GM12878 (cell line): Measurements from ENCODE around the gene ANAPC2. TPM values are rescaled to one million over a fixed set of nuclear protein-coding genes. Genes with fewer than 3 reads are reported as not detected.

Experiments used
- BACH1 ChIP-seq: fragments of 450-650 bp; IDR thresholded peaks from 2 replicates; pipeline ENCODE4 v1.6.1; 2017; ENCODE audit warnings: mild to moderate bottlenecking, borderline replicate concordance
- CBFB ChIP-seq: IDR thresholded peaks from 2 replicates; pipeline ENCODE4 v1.6.1; 2016; ENCODE audit warnings: antibody characterized with exemption, low read depth
- CHD1 ChIP-seq: IDR thresholded peaks from 2 replicates; pipeline ENCODE4 v1.6.1; 2012; ENCODE audit warnings: low read depth, low read length, improper control_type of control experiment
- CHD2 ChIP-seq: IDR thresholded peaks from 2 replicates; pipeline ENCODE4 v1.6.1; 2011; ENCODE audit warnings: low read depth, low read length, improper control_type of control experiment, borderline replicate concordance
- GABPA ChIP-seq: IDR thresholded peaks from 2 replicates; pipeline ENCODE4 v1.6.1; 2014; ENCODE audit warnings: antibody characterized with exemption, low read depth, mild to moderate bottlenecking, inconsistent platforms
- IKZF1 ChIP-seq: fragments of 450-650 bp; conservative IDR thresholded peaks from 2 replicates; pipeline ENCODE4 v1.6.1; 2017; ENCODE audit warnings: antibody characterized with exemption, mild to moderate bottlenecking
- JUNB ChIP-seq: IDR thresholded peaks from 2 replicates; pipeline ENCODE4 v1.6.1; 2016; ENCODE audit warnings: antibody characterized with exemption, mild to moderate bottlenecking
- NBN ChIP-seq: fragments of 450-650 bp; IDR thresholded peaks from 2 replicates; pipeline ENCODE4 v1.6.1; 2016
- NR2C1 ChIP-seq: fragments of 450-650 bp; IDR thresholded peaks from 2 replicates; pipeline ENCODE4 v1.6.1; 2017; ENCODE audit warnings: antibody characterized with exemption, mild to moderate bottlenecking, moderate library complexity
- NR2C2 ChIP-seq: IDR thresholded peaks from 2 replicates; pipeline ENCODE4 v1.6.1; 2011; ENCODE audit warnings: borderline replicate concordance, low read depth; ENCODE audit not compliant: control insufficient read depth, insufficient read length
- RELA ChIP-seq: fragments of 450-650 bp; IDR thresholded peaks from 2 replicates; pipeline ENCODE4 v1.8.0; 2014; ENCODE audit warnings: borderline replicate concordance; ENCODE audit not compliant: partially characterized antibody
- RFX5 ChIP-seq: IDR thresholded peaks from 2 replicates; pipeline ENCODE4 v1.6.1; 2011; ENCODE audit warnings: low read depth, low read length, improper control_type of control experiment
- RUNX3 ChIP-seq: IDR thresholded peaks from 2 replicates; pipeline ENCODE4 v1.6.1; 2012; ENCODE audit warnings: low read length, inconsistent platforms
- SIN3A ChIP-seq: IDR thresholded peaks from 2 replicates; pipeline ENCODE4 v1.6.1; 2012; ENCODE audit warnings: low read depth, low read length, improper control_type of control experiment
- SMAD1 ChIP-seq: fragments of 450-650 bp; IDR thresholded peaks from 2 replicates; pipeline ENCODE4 v1.6.1; 2018; ENCODE audit warnings: mild to moderate bottlenecking, low read depth; ENCODE audit not compliant: partially characterized antibody
- SRF ChIP-seq, 2 experiments: IDR thresholded peaks; 2 replicates each; pipeline ENCODE4 v1.6.1; 2011; ENCODE audit warnings: low read depth in 2 of 2, low read length in 2 of 2, mild to moderate bottlenecking in 1 of 2, moderate library complexity in 1 of 2
- WRNIP1 ChIP-seq: IDR thresholded peaks from 2 replicates; pipeline ENCODE4 v1.6.1; 2011; ENCODE audit warnings: low read depth, low read length, improper control_type of control experiment, borderline replicate concordance
- ZBTB4 ChIP-seq: fragments of 450-650 bp; formaldehyde crosslinking; IDR thresholded peaks from 2 replicates; pipeline ENCODE4 v1.4.0; 2022; ENCODE audit warnings: mild to moderate bottlenecking, moderate library complexity
- polyA plus RNA-seq, 11 experiments: library from polyadenylated mRNA; depleted of rRNA in 4 of 11; unstranded in 6 of 11; stranded (reverse) in 5 of 11; fragments of >200 nt; fragmentation: Nextera tagmentation in 4 of 11; fragmentation: Illumina TruSeq in 1 of 11; extraction: Ambion mirVana in 4 of 11; extraction: Trizol in 1 of 11; gene quantifications; 1 replicate in 1 of 11; 2 replicates in 10 of 11; pipeline versions ENCODE4 v1.2.1 to v1.2.3, GENCODE V29; 2011 to 2016; ENCODE audit warnings: inconsistent platforms in 2 of 11, missing spikeins in 2 of 11, low read depth in 1 of 11
- total RNA-seq, 4 experiments: library from RNA; depleted of rRNA in 3 of 4; stranded (reverse); fragments of >200 nt in 3 of 4; fragmentation: Illumina TruSeq in 1 of 4; extraction: Trizol in 1 of 4; gene quantifications; 2 replicates each; pipeline versions ENCODE4 v1.2.1 to v1.2.3, GENCODE V29; 2013 to 2021
- TF ChIP-seq, protein P1 (sequence below): IDR thresholded peaks from 2 replicates; pipeline ENCODE4 v1.6.1; 2012; ENCODE audit warnings: low read length, inconsistent platforms
- TF ChIP-seq, protein P2 (sequence below): fragments of 450-650 bp; IDR thresholded peaks from 2 replicates; pipeline ENCODE4 v1.6.1; 2016; ENCODE audit warnings: mild to moderate bottlenecking, moderate library complexity, borderline replicate concordance
- TF ChIP-seq, protein P3 (sequence below): fragments of 450-650 bp; IDR thresholded peaks from 2 replicates; pipeline ENCODE4 v1.6.1; 2017; ENCODE audit warnings: borderline replicate concordance

ANAPC2 gene
- total and polyA plus RNA-seq, 10 of the 15 experiments (the other 5 are each of a cell fraction or from before 2014, with no cell fraction given) = 0.03 to 65.2 (median 20.5) TPM

DNA sequence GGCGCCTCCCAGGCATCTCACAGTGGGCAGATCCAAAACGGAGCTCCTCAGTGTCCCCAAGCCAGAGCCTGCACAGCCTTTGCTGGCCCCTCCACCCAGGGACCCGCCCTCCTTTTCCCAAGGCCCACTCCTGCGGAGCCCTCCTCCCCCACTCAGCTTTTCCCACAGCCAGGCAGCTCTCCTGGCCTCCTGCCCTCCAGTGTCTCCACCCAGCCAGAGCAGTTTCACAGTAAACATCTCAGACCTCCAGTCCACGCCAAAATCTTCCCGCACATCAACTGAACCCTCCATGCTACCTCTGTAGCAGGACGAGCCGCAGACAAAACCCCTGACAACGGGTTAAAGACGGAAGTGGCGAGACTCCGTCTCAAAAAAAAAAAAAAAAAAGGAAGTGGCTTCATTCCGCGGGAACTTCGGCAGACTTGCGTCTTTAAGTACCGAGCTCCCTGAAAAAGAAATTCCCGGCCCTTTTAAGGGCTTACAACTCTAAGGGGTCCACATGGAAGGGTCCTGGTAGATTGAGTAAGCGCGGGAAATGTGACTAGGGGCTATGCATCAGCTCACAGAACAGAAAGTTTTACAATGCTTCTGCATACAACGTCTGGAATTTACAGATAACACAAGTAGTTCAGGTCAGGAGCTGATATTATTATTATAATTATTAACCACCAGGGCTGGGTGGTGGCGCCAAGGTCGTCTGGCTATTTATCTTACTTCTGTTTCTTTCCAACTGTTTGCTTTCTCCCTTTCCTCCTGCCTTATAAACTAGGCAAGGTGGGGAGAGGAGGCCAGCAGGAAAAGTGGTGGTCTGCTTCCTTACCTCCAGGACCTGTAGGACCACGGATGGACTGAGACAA lies 60.8 kb downstream of the ANAPC2 start (continued):
- TF ChIP-seq JUNB = no peak
- TF ChIP-seq SIN3A = peak; percentile 83; the same call in 1 of the 2 replicates
- no peak for TF ChIP-seq RFX5
- TF ChIP-seq CHD2 = peak; percentile 13; the same call in 1 of the 2 replicates
- TF ChIP-seq, protein P1, sequence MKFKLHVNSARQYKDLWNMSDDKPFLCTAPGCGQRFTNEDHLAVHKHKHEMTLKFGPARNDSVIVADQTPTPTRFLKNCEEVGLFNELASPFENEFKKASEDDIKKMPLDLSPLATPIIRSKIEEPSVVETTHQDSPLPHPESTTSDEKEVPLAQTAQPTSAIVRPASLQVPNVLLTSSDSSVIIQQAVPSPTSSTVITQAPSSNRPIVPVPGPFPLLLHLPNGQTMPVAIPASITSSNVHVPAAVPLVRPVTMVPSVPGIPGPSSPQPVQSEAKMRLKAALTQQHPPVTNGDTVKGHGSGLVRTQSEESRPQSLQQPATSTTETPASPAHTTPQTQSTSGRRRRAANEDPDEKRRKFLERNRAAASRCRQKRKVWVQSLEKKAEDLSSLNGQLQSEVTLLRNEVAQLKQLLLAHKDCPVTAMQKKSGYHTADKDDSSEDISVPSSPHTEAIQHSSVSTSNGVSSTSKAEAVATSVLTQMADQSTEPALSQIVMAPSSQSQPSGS = no peak
- peak; percentile 87 for TF ChIP-seq GABPA
- no peak for TF ChIP-seq SRF (IDR thresholded peaks at IDR 0.05; ENCODE audit: low read depth in 2 of 2, low read length in 2 of 2)
- no peak for TF ChIP-seq BACH1
- no peak for TF ChIP-seq ZBTB4
- peak; percentile 50 for TF ChIP-seq IKZF1
- TF ChIP-seq, protein P2, sequence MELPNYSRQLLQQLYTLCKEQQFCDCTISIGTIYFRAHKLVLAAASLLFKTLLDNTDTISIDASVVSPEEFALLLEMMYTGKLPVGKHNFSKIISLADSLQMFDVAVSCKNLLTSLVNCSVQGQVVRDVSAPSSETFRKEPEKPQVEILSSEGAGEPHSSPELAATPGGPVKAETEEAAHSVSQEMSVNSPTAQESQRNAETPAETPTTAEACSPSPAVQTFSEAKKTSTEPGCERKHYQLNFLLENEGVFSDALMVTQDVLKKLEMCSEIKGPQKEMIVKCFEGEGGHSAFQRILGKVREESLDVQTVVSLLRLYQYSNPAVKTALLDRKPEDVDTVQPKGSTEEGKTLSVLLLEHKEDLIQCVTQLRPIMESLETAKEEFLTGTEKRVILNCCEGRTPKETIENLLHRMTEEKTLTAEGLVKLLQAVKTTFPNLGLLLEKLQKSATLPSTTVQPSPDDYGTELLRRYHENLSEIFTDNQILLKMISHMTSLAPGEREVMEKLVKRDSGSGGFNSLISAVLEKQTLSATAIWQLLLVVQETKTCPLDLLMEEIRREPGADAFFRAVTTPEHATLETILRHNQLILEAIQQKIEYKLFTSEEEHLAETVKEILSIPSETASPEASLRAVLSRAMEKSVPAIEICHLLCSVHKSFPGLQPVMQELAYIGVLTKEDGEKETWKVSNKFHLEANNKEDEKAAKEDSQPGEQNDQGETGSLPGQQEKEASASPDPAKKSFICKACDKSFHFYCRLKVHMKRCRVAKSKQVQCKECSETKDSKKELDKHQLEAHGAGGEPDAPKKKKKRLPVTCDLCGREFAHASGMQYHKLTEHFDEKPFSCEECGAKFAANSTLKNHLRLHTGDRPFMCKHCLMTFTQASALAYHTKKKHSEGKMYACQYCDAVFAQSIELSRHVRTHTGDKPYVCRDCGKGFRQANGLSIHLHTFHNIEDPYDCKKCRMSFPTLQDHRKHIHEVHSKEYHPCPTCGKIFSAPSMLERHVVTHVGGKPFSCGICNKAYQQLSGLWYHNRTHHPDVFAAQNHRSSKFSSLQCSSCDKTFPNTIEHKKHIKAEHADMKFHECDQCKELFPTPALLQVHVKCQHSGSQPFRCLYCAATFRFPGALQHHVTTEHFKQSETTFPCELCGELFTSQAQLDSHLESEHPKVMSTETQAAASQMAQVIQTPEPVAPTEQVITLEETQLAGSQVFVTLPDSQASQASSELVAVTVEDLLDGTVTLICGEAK = peak; percentile 90
- TF ChIP-seq WRNIP1 = no peak
- peak; percentile 23 for TF ChIP-seq RELA
- no peak for TF ChIP-seq SMAD1
- TF ChIP-seq RUNX3 = peak; percentile 82
- TF ChIP-seq CBFB = peak; percentile 59; the same call in 1 of the 2 replicates
- peak; percentile 72 for TF ChIP-seq NBN
- TF ChIP-seq, protein P3, sequence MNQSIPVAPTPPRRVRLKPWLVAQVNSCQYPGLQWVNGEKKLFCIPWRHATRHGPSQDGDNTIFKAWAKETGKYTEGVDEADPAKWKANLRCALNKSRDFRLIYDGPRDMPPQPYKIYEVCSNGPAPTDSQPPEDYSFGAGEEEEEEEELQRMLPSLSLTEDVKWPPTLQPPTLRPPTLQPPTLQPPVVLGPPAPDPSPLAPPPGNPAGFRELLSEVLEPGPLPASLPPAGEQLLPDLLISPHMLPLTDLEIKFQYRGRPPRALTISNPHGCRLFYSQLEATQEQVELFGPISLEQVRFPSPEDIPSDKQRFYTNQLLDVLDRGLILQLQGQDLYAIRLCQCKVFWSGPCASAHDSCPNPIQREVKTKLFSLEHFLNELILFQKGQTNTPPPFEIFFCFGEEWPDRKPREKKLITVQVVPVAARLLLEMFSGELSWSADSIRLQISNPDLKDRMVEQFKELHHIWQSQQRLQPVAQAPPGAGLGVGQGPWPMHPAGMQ = peak; percentile 51; the same call in 1 of the 2 replicates
- TF ChIP-seq NR2C2 = no peak
- TF ChIP-seq NR2C1 = no peak
- no peak for TF ChIP-seq CHD1
